ENCODE data around the gene MED17.
"Not testable (repeated sequence)": the region's sequence is repeated elsewhere in the genome, so short reads cannot be mapped to it uniquely, and the experiment has no call there.

MED17 gene

GRCh38 chr11:93773601-93774200, 10.4 kb upstream of the MED17 start:
- no peaks in the 10 kb centered on the region for H3K4me1 ChIP-seq
- no peak overlapping the region for H3K4me3 ChIP-seq (ENCODE audit: low read depth, low read length)
- TF ChIP-seq, protein P1, sequence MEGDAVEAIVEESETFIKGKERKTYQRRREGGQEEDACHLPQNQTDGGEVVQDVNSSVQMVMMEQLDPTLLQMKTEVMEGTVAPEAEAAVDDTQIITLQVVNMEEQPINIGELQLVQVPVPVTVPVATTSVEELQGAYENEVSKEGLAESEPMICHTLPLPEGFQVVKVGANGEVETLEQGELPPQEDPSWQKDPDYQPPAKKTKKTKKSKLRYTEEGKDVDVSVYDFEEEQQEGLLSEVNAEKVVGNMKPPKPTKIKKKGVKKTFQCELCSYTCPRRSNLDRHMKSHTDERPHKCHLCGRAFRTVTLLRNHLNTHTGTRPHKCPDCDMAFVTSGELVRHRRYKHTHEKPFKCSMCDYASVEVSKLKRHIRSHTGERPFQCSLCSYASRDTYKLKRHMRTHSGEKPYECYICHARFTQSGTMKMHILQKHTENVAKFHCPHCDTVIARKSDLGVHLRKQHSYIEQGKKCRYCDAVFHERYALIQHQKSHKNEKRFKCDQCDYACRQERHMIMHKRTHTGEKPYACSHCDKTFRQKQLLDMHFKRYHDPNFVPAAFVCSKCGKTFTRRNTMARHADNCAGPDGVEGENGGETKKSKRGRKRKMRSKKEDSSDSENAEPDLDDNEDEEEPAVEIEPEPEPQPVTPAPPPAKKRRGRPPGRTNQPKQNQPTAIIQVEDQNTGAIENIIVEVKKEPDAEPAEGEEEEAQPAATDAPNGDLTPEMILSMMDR (IDR thresholded peaks at IDR 0.05), result no peak
- H3K36me3 ChIP-seq (ENCODE audit: control insufficient read depth, insufficient read depth, low read length), result no peaks in the 10 kb centered on the region
- no peaks in the 10 kb centered on the region for H3K79me2 ChIP-seq
- H3K4me2 ChIP-seq (ENCODE audit: low read length), result no peak overlapping the region
- H3K9me3 ChIP-seq (ENCODE audit: control insufficient read depth, low read length), result no peaks in the 10 kb centered on the region
- no peak overlapping the region for H3K27ac ChIP-seq
- H3K9ac ChIP-seq, result no peak overlapping the region
- no peak overlapping the region for H2AFZ ChIP-seq
- no peaks in the 10 kb centered on the region for H3K27me3 ChIP-seq (ENCODE audit: control insufficient read depth, insufficient read depth, low read length)

GRCh38 chr11:93774560-93774959, 9.5 kb upstream of the MED17 start:
- H3K27me3 ChIP-seq (ENCODE audit: control insufficient read depth, insufficient read depth, low read length); H2AFZ ChIP-seq; H3K36me3 ChIP-seq (ENCODE audit: control insufficient read depth, insufficient read depth, low read length); H3K27ac ChIP-seq; H3K4me3 ChIP-seq (ENCODE audit: low read depth, low read length); H3K9ac ChIP-seq; H3K4me1 ChIP-seq; H3K9me3 ChIP-seq (ENCODE audit: control insufficient read depth, low read length); H3K79me2 ChIP-seq; H3K4me2 ChIP-seq (ENCODE audit: low read length): not testable (repeated sequence)

- Histone ChIP-seq H3K27me3 (ENCODE audit: control insufficient read depth, insufficient read depth, low read length) (no peaks in the 10 kb centered on the region), H3K79me2 (no peaks in the 10 kb centered on the region), H3K9me3 (ENCODE audit: control insufficient read depth, low read length) (no peaks in the 10 kb centered on the region), H3K9ac (no peak overlapping the region), H3K27ac (no peak overlapping the region), H3K4me1 (no peaks in the 10 kb centered on the region), H3K36me3 (ENCODE audit: control insufficient read depth, insufficient read depth, low read length) (no peaks in the 10 kb centered on the region), H2AFZ (no peak overlapping the region), H3K4me2 (ENCODE audit: low read length) (no peak overlapping the region), H3K4me3 (ENCODE audit: low read depth, low read length) (no peak overlapping the region)
- TF ChIP-seq, protein P1 (IDR thresholded peaks at IDR 0.05), result no peak
Measured at GRCh38 chr11:93775289-93775688, 8.8 kb upstream of the MED17 start.

DNA sequence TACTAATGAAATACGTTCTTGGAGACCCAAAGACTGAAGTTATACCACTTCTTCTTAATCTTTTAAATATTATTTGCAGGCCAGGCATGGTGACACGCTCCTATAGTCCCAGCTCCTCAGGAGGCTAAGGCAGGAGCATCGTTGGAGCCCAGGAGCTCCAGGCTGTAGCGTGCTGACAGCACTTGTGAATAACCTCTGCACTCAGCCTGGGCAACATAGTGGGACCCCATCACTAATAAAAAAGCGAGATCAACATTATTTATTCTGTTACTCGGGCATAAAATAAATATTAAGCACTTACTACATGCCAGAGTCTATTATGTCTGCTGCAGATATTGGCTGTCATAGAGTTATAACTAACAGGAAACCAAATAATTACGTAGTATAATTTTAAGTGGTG, 720 bp upstream of the MED17 start:
- Histone ChIP-seq H3K36me3 (ENCODE audit: control insufficient read depth, insufficient read depth, low read length) (no peaks in the 10 kb centered on the region), H3K79me2 (peaks cover 28% of the 10 kb centered on the region), H2AFZ (peak overlapping the region; percentile 80), H3K4me1 (no peaks in the 10 kb centered on the region), H3K4me3 (ENCODE audit: low read depth, low read length) (peak overlapping the region; percentile 78), H3K4me2 (ENCODE audit: low read length) (peak overlapping the region; percentile 83), H3K27ac (no peak overlapping the region), H3K9ac (no peak overlapping the region), H3K27me3 (ENCODE audit: control insufficient read depth, insufficient read depth, low read length) (no peaks in the 10 kb centered on the region), H3K9me3 (ENCODE audit: control insufficient read depth, low read length) (no peaks in the 10 kb centered on the region)
- TF ChIP-seq, protein P1 (IDR thresholded peaks at IDR 0.05), result no peak

- Histone ChIP-seq H2AFZ (peak overlapping the region; percentile 80), H3K9me3 (ENCODE audit: control insufficient read depth, low read length) (no peaks in the 10 kb centered on the region), H3K27me3 (ENCODE audit: control insufficient read depth, insufficient read depth, low read length) (no peaks in the 10 kb centered on the region), H3K36me3 (ENCODE audit: control insufficient read depth, insufficient read depth, low read length) (no peaks in the 10 kb centered on the region), H3K27ac (peak overlapping the region; percentile 89), H3K79me2 (peaks cover 28% of the 10 kb centered on the region), H3K4me1 (no peaks in the 10 kb centered on the region), H3K9ac (no peak overlapping the region), H3K4me3 (ENCODE audit: low read depth, low read length) (peak overlapping the region; percentile 78), H3K4me2 (ENCODE audit: low read length) (peak overlapping the region; percentile 83)
- TF ChIP-seq, protein P1 (IDR thresholded peaks at IDR 0.05), result no peak
Measured at GRCh38 chr11:93783765-93784144, 327 bp upstream of the MED17 start.

Data from parathyroid adenoma (tissue), 2 donors.